Activated CD4-positive, alpha-beta T cell treated with anti-CD3 and anti-CD28 coated beads for 36 hours (primary cell): ENCODE measurements around the gene MED22. TPM values are rescaled to one million over a fixed set of nuclear protein-coding genes. Genes with fewer than 3 reads are reported as not detected.
"Not testable (repeated sequence)": the region's sequence is repeated elsewhere in the genome, so short reads cannot be mapped to it uniquely, and the experiment has no call there.

Experiments
- ATAC-seq: fragments of 200-7000 bp; cut with Tn5 transposase; one replicate; pipeline ENCODE4 v1.10.0; 2021; ENCODE audit warnings: mild to moderate bottlenecking, moderate library complexity
- CTCF ChIA-PET: fragments of 350-600 bp; sonication (Branson Sonifier 250); formaldehyde crosslinking; loops from one replicate; lab custom pipeline; 2021; ENCODE audit warnings: antibody characterized with exemption; lab: Charles Lee
- POLR2A ChIA-PET: fragments of 350-600 bp; sonication (Branson Sonifier 250); formaldehyde crosslinking; loops from one replicate; lab custom pipeline; 2021; ENCODE audit warnings: antibody characterized with exemption, inconsistent platforms; lab: Charles Lee
- DNase-seq: peaks from one replicate; pipeline ENCODE4 v3.0.0-alpha.2; 2020
- H3K27ac Mint-ChIP-seq: one replicate; pipeline ENCODE4 v1.8.0; 2021; ENCODE audit warnings: mixed read lengths
- H3K27me3 Mint-ChIP-seq: one replicate; pipeline ENCODE4 v1.8.0; 2021; ENCODE audit warnings: mixed read lengths
- H3K36me3 Mint-ChIP-seq: one replicate; pipeline ENCODE4 v1.8.0; 2021; ENCODE audit warnings: low read depth, mixed read lengths
- H3K4me1 Mint-ChIP-seq: one replicate; pipeline ENCODE4 v1.8.0; 2021; ENCODE audit warnings: mixed read lengths
- H3K4me3 Mint-ChIP-seq: one replicate; pipeline ENCODE4 v1.8.0; 2021; ENCODE audit warnings: mild to moderate bottlenecking, moderate library complexity, mixed read lengths
- H3K9me3 Mint-ChIP-seq: one replicate; pipeline ENCODE4 v1.8.0; 2021; ENCODE audit warnings: low read depth, mixed read lengths
- intact Hi-C, 2 experiments: fragments of 100-400 bp; cut with DNase I in 1 of 2; cut with micrococcal nuclease in 1 of 2; formaldehyde crosslinking; loops; one replicate each; pipeline versions ENCODE4 v1.14.2 to v1.15.1; 2022 to 2024; cut with DNase I, micrococcal nuclease
- total RNA-seq, 2 experiments: library from RNA; stranded (reverse); gene quantifications; one replicate each; pipeline ENCODE4 v1.2.3, GENCODE V29; 2021

The MED22 gene
- total RNA-seq, 2 experiments from 2014 or later: 22.9 to 26.4 TPM

DNA sequence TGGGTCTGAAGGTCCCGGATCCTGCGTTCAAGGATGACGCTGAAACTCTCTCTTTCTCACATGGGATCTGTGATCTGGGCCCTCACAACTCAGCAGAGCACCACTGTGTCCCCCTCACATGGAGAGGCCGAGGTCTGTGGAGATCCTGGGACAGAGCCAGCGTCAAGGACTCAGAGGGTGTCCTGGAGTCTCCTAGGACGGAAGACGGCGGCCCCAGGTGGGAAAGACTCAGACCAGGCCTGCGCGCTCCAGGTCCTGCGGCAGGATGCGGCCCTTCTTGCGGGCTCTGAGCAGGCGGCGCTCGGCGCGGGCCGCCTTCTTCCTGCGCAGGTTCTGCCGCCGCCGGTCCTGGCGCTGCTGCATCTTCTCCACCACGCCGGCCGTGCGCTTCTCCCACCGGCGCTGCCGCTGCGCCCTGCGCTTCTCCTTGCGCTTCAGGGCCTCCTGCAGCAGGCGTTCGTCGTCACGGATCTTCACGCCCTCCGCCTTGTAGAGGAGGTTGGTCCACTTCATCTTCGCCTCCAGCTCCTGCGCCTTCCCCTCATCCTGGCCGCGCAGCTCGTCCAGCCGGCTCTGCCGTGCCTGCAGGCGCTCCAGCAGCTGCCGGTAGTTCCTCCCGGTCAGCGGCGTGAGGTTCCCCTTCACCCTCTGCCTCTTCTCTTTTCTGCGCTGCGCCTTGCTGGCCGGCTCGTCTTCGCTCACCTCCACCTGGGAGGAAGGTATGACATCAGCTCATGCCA, 16.1 kb downstream of the MED22 start:
- Mint-ChIP-seq H3K4me3 (peak overlapping the region; percentile 20), H3K9me3 (no peaks in the 10 kb centered on the region), H3K4me1 (peaks cover 26% of the 10 kb centered on the region), H3K27me3 (no peaks in the 10 kb centered on the region), H3K27ac (no peak overlapping the region), H3K36me3 (peaks cover 46% of the 10 kb centered on the region)
- ChIA-PET POLR2A (no interaction called here), CTCF (interaction anchor here (0.5 to 2.6 kb wide), 3 partner anchors 76 to 146 kb away, joined by 3 to 18 read pairs (median 5); no protein-coding TSS in a partner anchor)
- ATAC-seq (no peak), DNase-seq (no peak)
- intact Hi-C loops: loop anchor here (5.0 to 10.0 kb wide), 2 partner anchors 40 to 147 kb away; no protein-coding TSS in a partner anchor

DNA sequence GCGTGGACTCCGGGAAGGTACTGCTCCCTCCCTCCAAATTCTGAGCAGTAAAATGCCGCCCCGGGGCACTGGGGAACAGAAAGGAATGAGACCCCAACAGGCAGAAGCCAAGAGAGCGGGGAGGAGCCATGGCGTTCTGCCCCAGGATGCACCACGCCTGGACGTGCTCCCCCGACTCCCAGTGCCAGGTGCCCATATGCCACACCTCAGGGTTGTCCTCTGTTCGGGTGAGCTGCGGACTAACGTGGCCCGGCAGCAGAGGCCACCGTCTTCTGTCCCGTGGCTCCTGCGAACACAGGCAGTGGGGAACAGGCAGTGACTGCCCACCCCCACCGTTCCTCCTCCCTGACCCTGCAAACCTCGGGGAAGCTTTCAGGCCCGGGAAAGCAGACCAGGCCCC, 16.7 kb downstream of the MED22 start:
- H3K4me1 Mint-ChIP-seq: peaks cover 22% of the 10 kb centered on the region
- ChIA-PET POLR2A (no interaction called here), CTCF (interaction anchor here (0.5 to 2.6 kb wide), 6 partner anchors 35 to 145 kb away, joined by 3 to 18 read pairs (median 5); no protein-coding TSS in a partner anchor)
- H3K4me3 Mint-ChIP-seq: no peak overlapping the region
- DNase-seq: no peak
- H3K36me3 Mint-ChIP-seq: peaks cover 46% of the 10 kb centered on the region
- no peaks in the 10 kb centered on the region for H3K9me3 Mint-ChIP-seq
- peak overlapping the region; percentile 20 for H3K27ac Mint-ChIP-seq
- intact Hi-C loops: loop anchor here (5.0 to 10.0 kb wide), 2 partner anchors 39 to 146 kb away; no protein-coding TSS in a partner anchor
- H3K27me3 Mint-ChIP-seq: no peaks in the 10 kb centered on the region
- no peak for ATAC-seq

- POLR2A ChIA-PET, H3K27ac Mint-ChIP-seq, DNase-seq, H3K4me3 Mint-ChIP-seq, H3K9me3 Mint-ChIP-seq, ATAC-seq, H3K27me3 Mint-ChIP-seq: not testable (repeated sequence)
- intact Hi-C loops: loop anchor here (5.0 to 10.0 kb wide), 2 partner anchors 37 to 145 kb away; no protein-coding TSS in a partner anchor
- Mint-ChIP-seq H3K36me3 (peaks cover 38% of the 10 kb centered on the region), H3K4me1 (peaks cover 16% of the 10 kb centered on the region)
- CTCF ChIA-PET: interaction anchor here (0.5 to 2.6 kb wide), 13 partner anchors 10 to 180 kb away, joined by 3 to 18 read pairs (median 5); partner anchors contain the start of genes MED22, RPL7A and STKLD1
Measured at GRCh38 chr9:133329306-133330156, 18.4 kb downstream of the MED22 start.

GRCh38 chr9:133327834-133328484, 20.0 kb downstream of the MED22 start:
- no peak overlapping the region for H3K4me3 Mint-ChIP-seq
- ChIA-PET POLR2A (no interaction called here), CTCF (no interaction called here)
- H3K36me3 Mint-ChIP-seq: peaks cover 25% of the 10 kb centered on the region
- DNase-seq (no peak), ATAC-seq (no peak)
- H3K27ac Mint-ChIP-seq: no peak overlapping the region
- H3K4me1 Mint-ChIP-seq: peaks cover 5% of the 10 kb centered on the region
- no peaks in the 10 kb centered on the region for H3K27me3 Mint-ChIP-seq
- H3K9me3 Mint-ChIP-seq: no peaks in the 10 kb centered on the region
- intact Hi-C loops: no loop called here

DNA sequence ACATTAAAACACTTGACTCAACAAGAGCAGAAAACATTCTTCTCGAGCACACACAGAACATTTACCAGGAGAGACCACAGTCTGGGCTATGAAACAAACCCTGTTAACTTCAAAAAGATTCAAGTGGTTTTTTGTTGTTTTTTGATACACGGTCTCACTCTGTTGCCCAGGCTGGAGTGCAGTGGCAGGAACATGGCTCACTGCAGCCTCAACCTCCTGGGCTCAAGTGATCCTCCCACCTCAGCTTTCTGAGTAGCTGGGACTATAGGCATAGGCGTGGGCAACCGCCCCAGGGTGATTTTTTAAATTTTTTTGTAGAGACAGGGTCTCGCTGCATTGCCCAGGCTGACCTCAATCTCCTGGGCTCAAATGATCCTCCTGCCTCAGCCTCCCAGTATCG, 20.9 kb downstream of the MED22 start:
- H3K9me3 Mint-ChIP-seq, POLR2A ChIA-PET, ATAC-seq, CTCF ChIA-PET, DNase-seq, H3K27ac Mint-ChIP-seq, H3K4me3 Mint-ChIP-seq, intact Hi-C loops, H3K27me3 Mint-ChIP-seq, H3K4me1 Mint-ChIP-seq: not testable (repeated sequence)
- H3K36me3 Mint-ChIP-seq: peaks cover 16% of the 10 kb centered on the region

- DNase-seq: no peak
- Mint-ChIP-seq H3K4me1 (no peaks in the 10 kb centered on the region), H3K36me3 (peaks cover 3% of the 10 kb centered on the region), H3K9me3 (no peaks in the 10 kb centered on the region), H3K4me3 (no peak overlapping the region), H3K27me3 (no peaks in the 10 kb centered on the region), H3K27ac (no peak overlapping the region)
- CTCF ChIA-PET: no interaction called here
- intact Hi-C loops: no loop called here
- POLR2A ChIA-PET: no interaction called here
- ATAC-seq: no peak
Measured at GRCh38 chr9:133323991-133324703, 23.8 kb downstream of the MED22 start.

DNA sequence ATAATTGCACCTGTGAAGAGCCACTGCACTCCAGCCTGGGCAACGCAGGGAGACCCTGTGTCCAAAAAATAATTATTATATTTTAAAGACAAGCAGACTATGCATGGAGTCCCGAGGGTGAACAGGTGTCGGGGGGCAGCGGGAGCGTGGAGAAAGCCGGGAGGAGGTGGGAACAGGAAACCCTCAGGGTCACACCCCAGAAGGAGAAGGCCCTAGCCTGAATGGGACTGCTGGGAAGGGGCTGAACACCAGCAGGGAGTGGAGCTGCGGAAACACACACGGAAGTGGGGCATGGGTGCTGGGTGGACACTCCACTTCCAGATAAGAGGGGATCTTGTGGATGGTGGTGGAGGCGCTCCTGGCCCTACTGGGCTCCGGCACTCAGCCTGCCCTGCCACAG, 24.7 kb downstream of the MED22 start:
- no peak for DNase-seq
- ChIA-PET POLR2A (interaction anchor here (0.5 kb wide), 1 partner anchor 25 kb away, joined by 3 read pairs; the partner anchor contains the start of genes MED22 and RPL7A), CTCF (no interaction called here)
- no peak overlapping the region for H3K4me3 Mint-ChIP-seq
- no peaks in the 10 kb centered on the region for H3K9me3 Mint-ChIP-seq
- H3K27me3 Mint-ChIP-seq: no peaks in the 10 kb centered on the region
- H3K27ac Mint-ChIP-seq: no peak overlapping the region
- intact Hi-C loops: no loop called here
- no peak for ATAC-seq
- no peaks in the 10 kb centered on the region for H3K36me3 Mint-ChIP-seq
- H3K4me1 Mint-ChIP-seq: no peaks in the 10 kb centered on the region

GRCh38 chr9:133322701-133323100, 25.2 kb downstream of the MED22 start:
- CTCF ChIA-PET: no interaction called here
- no peak overlapping the region for H3K27ac Mint-ChIP-seq
- no peak for DNase-seq
- no peak overlapping the region for H3K4me3 Mint-ChIP-seq
- ATAC-seq: no peak
- POLR2A ChIA-PET: interaction anchor here (0.5 kb wide), 1 partner anchor 25 kb away, joined by 3 read pairs; the partner anchor contains the start of genes MED22 and RPL7A
- intact Hi-C loops: no loop called here
- H3K4me1 Mint-ChIP-seq: no peaks in the 10 kb centered on the region
- no peaks in the 10 kb centered on the region for H3K9me3 Mint-ChIP-seq
- no peaks in the 10 kb centered on the region for H3K27me3 Mint-ChIP-seq
- no peaks in the 10 kb centered on the region for H3K36me3 Mint-ChIP-seq

DNA sequence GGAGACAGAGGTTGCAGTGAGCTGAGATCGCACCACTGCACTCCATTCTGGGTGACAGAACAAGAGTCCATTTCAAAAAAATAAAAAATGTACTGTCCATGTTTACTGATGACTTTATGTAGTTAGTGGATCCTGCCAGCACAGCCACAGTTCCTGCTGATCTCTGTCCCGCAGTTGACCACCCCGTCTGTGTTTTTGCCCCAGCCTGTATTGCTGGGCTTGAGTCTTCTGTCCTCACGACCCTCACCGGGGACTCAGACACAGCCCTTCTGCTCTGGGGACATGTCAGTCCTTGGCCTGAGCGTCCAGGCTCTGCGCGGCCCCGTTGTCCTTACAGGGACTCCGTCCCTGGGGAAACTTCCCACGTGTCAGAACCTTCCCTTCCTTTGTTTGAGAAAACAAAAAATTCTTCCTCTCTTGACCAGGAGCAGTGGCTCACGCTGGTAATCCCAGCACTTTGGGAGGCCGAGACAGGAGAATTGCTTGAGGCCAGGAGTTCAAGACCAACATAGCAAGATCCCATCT, 26.5 kb downstream of the MED22 start:
- H3K36me3 Mint-ChIP-seq: no peaks in the 10 kb centered on the region
- intact Hi-C loops: no loop called here
- no peaks in the 10 kb centered on the region for H3K4me1 Mint-ChIP-seq
- no peak for ATAC-seq
- H3K27ac Mint-ChIP-seq: no peak overlapping the region
- H3K9me3 Mint-ChIP-seq: no peaks in the 10 kb centered on the region
- no peak overlapping the region for H3K4me3 Mint-ChIP-seq
- ChIA-PET CTCF (no interaction called here), POLR2A (no interaction called here)
- no peaks in the 10 kb centered on the region for H3K27me3 Mint-ChIP-seq
- DNase-seq: no peak

- POLR2A ChIA-PET: no interaction called here
- Mint-ChIP-seq H3K4me3 (no peak overlapping the region), H3K27ac (no peak overlapping the region), H3K27me3 (no peaks in the 10 kb centered on the region), H3K4me1 (no peaks in the 10 kb centered on the region), H3K9me3 (no peaks in the 10 kb centered on the region), H3K36me3 (no peaks in the 10 kb centered on the region)
- ATAC-seq (no peak), DNase-seq (no peak)
- intact Hi-C loops: no loop called here
- CTCF ChIA-PET: no interaction called here
Measured at GRCh38 chr9:133320421-133320881, 27.5 kb downstream of the MED22 start.
